ENCODE measurements around the gene TTC14. TPM values are rescaled to one million over a fixed set of nuclear protein-coding genes. Genes with fewer than 3 reads are reported as not detected.
"Not testable (repeated sequence)": the region's sequence is repeated elsewhere in the genome, so short reads cannot be mapped to it uniquely, and the experiment has no call there.

The TTC14 gene
- total RNA-seq, 1 experiment from 2014 or later: 35.8 TPM

DNA sequence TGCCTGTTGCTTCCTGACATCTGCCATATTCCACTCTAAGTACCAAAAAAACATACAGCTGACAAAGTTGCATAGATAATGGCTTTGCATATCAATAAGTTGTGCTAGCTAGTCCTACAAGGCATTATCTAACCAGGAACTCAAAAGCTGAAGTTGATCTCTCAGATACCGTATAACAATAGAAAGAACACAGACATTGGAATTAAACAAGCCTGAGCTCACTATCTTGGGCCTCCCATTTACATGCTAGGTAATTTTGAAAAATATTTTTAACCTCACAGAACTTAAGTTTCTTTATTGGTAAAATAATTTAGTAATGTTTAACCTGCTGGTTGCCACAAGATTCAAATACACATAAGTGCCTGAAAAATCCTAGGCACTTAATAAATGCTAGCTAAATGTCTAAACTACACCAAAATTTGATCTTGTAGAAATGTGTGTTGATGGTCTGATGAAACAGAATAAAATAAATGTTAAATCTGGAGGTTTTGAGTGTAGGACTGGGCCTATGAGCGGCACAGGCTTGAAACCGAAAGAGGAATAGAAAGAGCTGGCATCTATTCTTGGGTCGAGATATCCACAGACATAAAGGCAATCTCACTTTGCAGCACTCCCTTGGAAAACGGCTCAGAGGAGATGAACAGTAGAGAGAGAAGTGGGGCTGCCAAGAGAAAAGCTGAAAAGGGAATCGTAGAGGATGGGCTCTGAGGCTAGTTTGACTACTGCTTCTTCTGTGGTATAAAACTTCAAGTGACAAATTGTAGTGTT, 29.9 kb upstream of the TTC14 start:
- TF ChIP-seq, protein P1, sequence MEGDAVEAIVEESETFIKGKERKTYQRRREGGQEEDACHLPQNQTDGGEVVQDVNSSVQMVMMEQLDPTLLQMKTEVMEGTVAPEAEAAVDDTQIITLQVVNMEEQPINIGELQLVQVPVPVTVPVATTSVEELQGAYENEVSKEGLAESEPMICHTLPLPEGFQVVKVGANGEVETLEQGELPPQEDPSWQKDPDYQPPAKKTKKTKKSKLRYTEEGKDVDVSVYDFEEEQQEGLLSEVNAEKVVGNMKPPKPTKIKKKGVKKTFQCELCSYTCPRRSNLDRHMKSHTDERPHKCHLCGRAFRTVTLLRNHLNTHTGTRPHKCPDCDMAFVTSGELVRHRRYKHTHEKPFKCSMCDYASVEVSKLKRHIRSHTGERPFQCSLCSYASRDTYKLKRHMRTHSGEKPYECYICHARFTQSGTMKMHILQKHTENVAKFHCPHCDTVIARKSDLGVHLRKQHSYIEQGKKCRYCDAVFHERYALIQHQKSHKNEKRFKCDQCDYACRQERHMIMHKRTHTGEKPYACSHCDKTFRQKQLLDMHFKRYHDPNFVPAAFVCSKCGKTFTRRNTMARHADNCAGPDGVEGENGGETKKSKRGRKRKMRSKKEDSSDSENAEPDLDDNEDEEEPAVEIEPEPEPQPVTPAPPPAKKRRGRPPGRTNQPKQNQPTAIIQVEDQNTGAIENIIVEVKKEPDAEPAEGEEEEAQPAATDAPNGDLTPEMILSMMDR (IDR thresholded peaks at IDR 0.05; ENCODE audit: unreplicated experiment): no peak
- no peaks in the 10 kb centered on the region for H3K9me3 Mint-ChIP-seq (ENCODE audit: unreplicated experiment)
- H3K27me3 Mint-ChIP-seq (ENCODE audit: insufficient read depth, unreplicated experiment): no peaks in the 10 kb centered on the region
- H3K4me3 Mint-ChIP-seq (ENCODE audit: unreplicated experiment): no peak overlapping the region
- POLR2A ChIA-PET: no interaction called here
- BruUV-seq (replicated peaks): no TSS peak
- H3K36me3 Mint-ChIP-seq (ENCODE audit: insufficient read depth, unreplicated experiment): no peaks in the 10 kb centered on the region
- CTCF ChIA-PET: interaction anchor here (1.1 kb wide), 1 partner anchor 804 kb away, joined by 3 read pairs; no protein-coding TSS in a partner anchor
- DNase-seq (ENCODE audit: unreplicated experiment): no peak
- no peak overlapping the region for H3K27ac Mint-ChIP-seq (ENCODE audit: low read depth, unreplicated experiment)
- H3K4me1 Mint-ChIP-seq (ENCODE audit: insufficient read depth, unreplicated experiment): no peaks in the 10 kb centered on the region
- intact Hi-C loops (cut with micrococcal nuclease): no loop called here

DNA sequence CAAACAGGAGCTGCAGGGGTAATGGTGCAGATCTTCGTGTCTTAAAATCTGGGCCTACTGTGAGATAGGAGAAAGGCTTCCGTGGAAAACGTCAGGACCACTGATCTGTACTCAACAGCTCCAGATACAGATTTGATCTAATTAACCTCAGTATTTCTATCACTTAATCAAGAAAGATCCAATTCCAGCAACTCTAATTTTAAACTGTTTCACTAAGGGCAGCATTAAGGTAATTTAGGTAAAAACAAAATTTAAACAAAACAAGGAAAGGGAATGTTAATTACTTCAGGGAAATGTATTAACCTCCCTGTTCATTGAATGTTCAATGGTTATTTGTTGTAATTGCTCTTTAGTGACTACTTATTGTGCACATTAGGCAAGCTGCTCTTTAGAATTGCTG, 26.4 kb upstream of the TTC14 start:
- TF ChIP-seq, protein P1 (IDR thresholded peaks at IDR 0.05; ENCODE audit: unreplicated experiment): no peak
- H3K4me3 Mint-ChIP-seq (ENCODE audit: unreplicated experiment): no peak overlapping the region
- H3K27me3 Mint-ChIP-seq (ENCODE audit: insufficient read depth, unreplicated experiment): no peaks in the 10 kb centered on the region
- no peak overlapping the region for H3K27ac Mint-ChIP-seq (ENCODE audit: low read depth, unreplicated experiment)
- H3K36me3 Mint-ChIP-seq (ENCODE audit: insufficient read depth, unreplicated experiment): no peaks in the 10 kb centered on the region
- DNase-seq (ENCODE audit: unreplicated experiment): no peak
- intact Hi-C loops (cut with micrococcal nuclease): no loop called here
- no TSS peak for BruUV-seq (replicated peaks)
- no peaks in the 10 kb centered on the region for H3K4me1 Mint-ChIP-seq (ENCODE audit: insufficient read depth, unreplicated experiment)
- ChIA-PET CTCF (interaction anchor here (0.6 to 1.2 kb wide), 2 partner anchors 18 to 646 kb away, joined by 3 to 4 read pairs; no protein-coding TSS in a partner anchor), POLR2A (interaction anchor here (0.7 kb wide), 1 partner anchor 8 kb away, joined by 3 read pairs; no protein-coding TSS in a partner anchor)
- no peaks in the 10 kb centered on the region for H3K9me3 Mint-ChIP-seq (ENCODE audit: unreplicated experiment)

DNA sequence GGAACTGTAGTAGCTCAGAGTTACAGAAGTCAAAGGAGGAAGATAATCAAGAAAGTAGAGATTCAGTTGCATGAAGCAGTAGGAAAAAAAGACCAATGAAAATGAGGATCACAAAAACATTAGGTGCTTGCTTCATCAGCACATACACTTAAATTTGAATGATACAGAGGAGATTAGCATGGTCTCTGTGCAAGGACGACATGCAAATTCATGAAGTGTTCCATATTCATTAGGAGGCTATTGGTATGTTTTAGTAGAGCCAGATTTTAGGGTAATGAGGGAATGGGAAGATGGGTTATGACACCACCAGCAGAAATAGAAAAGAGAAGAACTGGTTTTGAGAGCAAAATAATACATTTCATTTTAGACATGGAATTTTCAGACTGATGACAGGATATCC, 21.0 kb upstream of the TTC14 start:
- CTCF ChIA-PET: no interaction called here
- Mint-ChIP-seq H3K4me3 (ENCODE audit: unreplicated experiment) (no peak overlapping the region), H3K27ac (ENCODE audit: low read depth, unreplicated experiment) (no peak overlapping the region), H3K9me3 (ENCODE audit: unreplicated experiment) (no peaks in the 10 kb centered on the region), H3K27me3 (ENCODE audit: insufficient read depth, unreplicated experiment) (no peaks in the 10 kb centered on the region), H3K36me3 (ENCODE audit: insufficient read depth, unreplicated experiment) (no peaks in the 10 kb centered on the region), H3K4me1 (ENCODE audit: insufficient read depth, unreplicated experiment) (no peaks in the 10 kb centered on the region)
- TF ChIP-seq, protein P1 (IDR thresholded peaks at IDR 0.05; ENCODE audit: unreplicated experiment): no peak
- BruUV-seq (replicated peaks): no TSS peak
- intact Hi-C loops (cut with micrococcal nuclease): no loop called here
- POLR2A ChIA-PET: interaction anchor here (0.6 kb wide), 1 partner anchor 648 kb away, joined by 3 read pairs; no protein-coding TSS in a partner anchor
- no peak for DNase-seq (ENCODE audit: unreplicated experiment)

DNA sequence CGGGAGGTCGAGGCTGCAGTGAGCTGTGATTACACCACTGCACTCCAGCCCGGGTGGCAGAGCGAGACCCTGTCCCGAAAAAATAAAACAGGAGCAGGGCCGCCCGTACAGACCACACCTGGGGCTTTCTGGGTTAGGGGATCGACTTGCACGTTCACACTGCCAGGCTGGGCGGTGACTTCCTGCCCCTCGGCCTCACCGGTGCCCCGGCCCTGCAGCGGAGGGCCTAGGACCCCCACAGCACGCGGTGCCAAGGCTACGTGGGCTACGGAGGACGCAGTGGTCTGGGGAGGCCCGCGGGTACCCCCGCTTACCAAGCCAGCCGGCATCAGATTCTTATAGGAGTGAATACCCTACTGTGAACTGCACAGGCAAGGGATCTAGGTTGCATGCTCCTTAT, 11.6 kb upstream of the TTC14 start:
- H3K27ac Mint-ChIP-seq (ENCODE audit: low read depth, unreplicated experiment): no peak overlapping the region
- CTCF ChIA-PET: no interaction called here
- intact Hi-C loops (cut with micrococcal nuclease): loop anchor here (10.0 kb wide), 1 partner anchor 526 kb away; no protein-coding TSS in a partner anchor

DNA sequence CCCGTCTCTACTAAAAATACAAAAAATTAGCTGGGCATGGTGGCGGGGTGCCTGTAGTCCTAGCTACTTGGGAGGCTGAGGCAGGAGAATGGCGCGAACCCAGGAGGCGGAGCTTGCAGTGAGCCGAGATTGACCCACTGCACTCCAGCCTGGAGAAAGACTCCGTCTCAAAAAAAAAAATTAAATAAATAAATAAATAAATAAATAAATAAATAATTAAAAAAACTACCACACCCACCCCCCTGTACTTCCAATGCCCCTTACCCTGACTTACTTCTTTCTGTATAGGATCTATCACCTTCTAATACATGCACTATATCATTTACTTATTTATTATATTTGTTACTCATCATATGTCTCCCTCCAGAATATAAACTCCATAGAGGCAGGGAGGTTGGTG, 8.3 kb upstream of the TTC14 start:
- H3K36me3 Mint-ChIP-seq (ENCODE audit: insufficient read depth, unreplicated experiment); H3K27ac Mint-ChIP-seq (ENCODE audit: low read depth, unreplicated experiment); H3K4me1 Mint-ChIP-seq (ENCODE audit: insufficient read depth, unreplicated experiment); POLR2A ChIA-PET; DNase-seq (ENCODE audit: unreplicated experiment); H3K4me3 Mint-ChIP-seq (ENCODE audit: unreplicated experiment); H3K9me3 Mint-ChIP-seq (ENCODE audit: unreplicated experiment); BruUV-seq (replicated peaks); H3K27me3 Mint-ChIP-seq (ENCODE audit: insufficient read depth, unreplicated experiment): not testable (repeated sequence)
- intact Hi-C loops (cut with micrococcal nuclease): loop anchor here (10.0 kb wide), 1 partner anchor 529 kb away; no protein-coding TSS in a partner anchor
- CTCF ChIA-PET: interaction anchor here (1.4 to 3.6 kb wide), 2 partner anchors 665 to 782 kb away, joined by 4 to 43 read pairs; no protein-coding TSS in a partner anchor

More for the DNA sequence above, 11.6 kb upstream of the TTC14 start:
- Mint-ChIP-seq H3K4me3 (ENCODE audit: unreplicated experiment) (no peak overlapping the region), H3K27me3 (ENCODE audit: insufficient read depth, unreplicated experiment) (no peaks in the 10 kb centered on the region), H3K4me1 (ENCODE audit: insufficient read depth, unreplicated experiment) (peaks cover 9% of the 10 kb centered on the region), H3K9me3 (ENCODE audit: unreplicated experiment) (no peaks in the 10 kb centered on the region), H3K36me3 (ENCODE audit: insufficient read depth, unreplicated experiment) (no peaks in the 10 kb centered on the region)
- POLR2A ChIA-PET: no interaction called here
- TF ChIP-seq, protein P1 (IDR thresholded peaks at IDR 0.05; ENCODE audit: unreplicated experiment): no peak
- DNase-seq (ENCODE audit: unreplicated experiment): no peak
- BruUV-seq (replicated peaks): no TSS peak

Data from MCF 10A (cell line).